LNCaP clone FGC (cell line): Measurements from ENCODE around the gene NIPBL.

Experiments
- DNase-seq: peaks from one replicate; pipeline ENCODE4 v3.0.0-alpha.2; 2011; ENCODE audit warnings: low read depth
- H3K4me3 ChIP-seq: 2 replicates; pipeline ENCODE4 v1.5.1; 2011; ENCODE audit warnings: mild to moderate bottlenecking, low read depth, low read length, control low read depth
- CTCF ChIP-seq: IDR thresholded peaks from 2 replicates; pipeline ENCODE4 v1.5.1; 2012; ENCODE audit warnings: mild to moderate bottlenecking; ENCODE audit not compliant: control insufficient read depth, insufficient read depth; ENCODE audit errors: extremely low read depth

Gene NIPBL

DNA sequence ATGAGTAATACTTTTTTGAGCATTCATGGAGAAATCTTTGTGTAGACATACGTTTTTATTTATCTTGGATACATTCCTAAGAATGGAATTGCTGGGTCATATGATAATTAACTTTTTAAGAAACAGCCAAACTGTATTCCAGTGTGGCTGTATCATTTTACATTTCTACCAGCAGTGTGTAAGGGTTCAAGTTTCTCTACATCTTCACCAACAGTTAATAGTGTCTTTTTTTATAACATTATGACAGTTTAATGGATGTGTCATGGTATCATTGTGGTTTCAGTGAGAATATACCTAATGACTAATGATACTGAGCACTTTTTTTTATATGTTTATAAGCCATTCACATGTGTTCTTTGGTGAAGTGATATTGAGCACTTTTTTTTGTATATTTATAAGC lies 52.4 kb downstream of the NIPBL start:
- DNase-seq, result no peak
- no peak for TF ChIP-seq CTCF
- no peak overlapping the region for H3K4me3 ChIP-seq

- no peak overlapping the region for H3K4me3 ChIP-seq
- no peak for DNase-seq
- no peak for TF ChIP-seq CTCF
Measured at GRCh38 chr5:36929438-36929837, 52.9 kb downstream of the NIPBL start.

- no peak for DNase-seq
- no peak for TF ChIP-seq CTCF
- no peak overlapping the region for H3K4me3 ChIP-seq
Measured at GRCh38 chr5:36932056-36932455, 55.5 kb downstream of the NIPBL start.

DNA sequence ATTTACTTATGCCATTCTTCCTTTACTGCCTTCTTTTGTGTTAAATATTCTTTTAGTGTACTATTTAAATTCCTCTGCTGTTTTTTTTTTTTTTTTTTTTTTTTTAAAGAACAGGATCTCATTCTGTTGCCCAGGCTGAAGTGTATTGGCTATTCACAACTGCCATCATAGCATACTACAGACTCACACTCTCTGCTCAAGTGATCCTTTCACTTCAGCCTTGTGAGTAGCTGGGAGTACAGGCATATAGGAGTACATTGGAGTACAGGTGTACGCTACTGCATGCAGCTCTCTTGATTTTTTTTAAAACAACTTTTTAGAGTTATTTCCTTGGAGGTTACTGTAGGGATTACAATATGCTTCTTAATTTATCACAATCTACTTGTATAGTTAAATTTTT lies 56.1 kb downstream of the NIPBL start:
- H3K4me3 ChIP-seq, result no peak overlapping the region
- no peak for DNase-seq

GRCh38 chr5:36934740-36935356 lies 58.3 kb downstream of the NIPBL start:
- no peak overlapping the region for H3K4me3 ChIP-seq
- no peak for DNase-seq

More for the DNA sequence above, 56.1 kb downstream of the NIPBL start:
- no peak for TF ChIP-seq CTCF

GRCh38 chr5:36935805-36936204 lies 59.2 kb downstream of the NIPBL start:
- no peak for TF ChIP-seq CTCF
- DNase-seq, result no peak
- no peak overlapping the region for H3K4me3 ChIP-seq

More at GRCh38 chr5:36934740-36935356, 58.3 kb downstream of the NIPBL start:
- TF ChIP-seq CTCF, result no peak

GRCh38 chr5:36936309-36936708 lies 59.7 kb downstream of the NIPBL start:
- TF ChIP-seq CTCF, result no peak
- no peak overlapping the region for H3K4me3 ChIP-seq
- no peak for DNase-seq
